ENCODE measurements around the gene NPLOC4. TPM values are rescaled to one million over a fixed set of nuclear protein-coding genes. Genes with fewer than 3 reads are reported as not detected.

Gene NPLOC4
- total and polyA plus RNA-seq, 12 donors: 41.7 to 140 (median 80.3) TPM

- TF ChIP-seq CTCF (IDR thresholded peaks at IDR 0.05) (no peak), POLR2A (IDR thresholded peaks at IDR 0.05) (no peak)
- H3K4me1 ChIP-seq (replicated peaks in 1 of 2): no peaks in the 10 kb centered on the region
- no peak for DNase-seq
- 82 to 89% (median 85%) methylated on average over 18 of the region's 18 CpGs for WGBS, 4 donors
- H3K4me3 ChIP-seq: no peak overlapping the region
- no peak overlapping the region for H3K27ac ChIP-seq
- intact Hi-C loops (cut with DNase I): no loop called here
- H3K9me3 ChIP-seq (replicated peaks in 1 of 3): no peaks in the 10 kb centered on the region
- no peaks in the 10 kb centered on the region for H3K27me3 ChIP-seq
- peaks cover 0 to 55% of the 10 kb centered on the region in 2 donors for H3K36me3 ChIP-seq (replicated peaks in 1 of 2)
Observed at GRCh38 chr17:81673561-81674258, 36.8 kb upstream of the NPLOC4 start.

- DNase-seq: no peak
- Histone ChIP-seq H3K4me3 (no peak overlapping the region), H3K27me3 (no peaks in the 10 kb centered on the region), H3K4me1 (replicated peaks in 1 of 2) (peaks cover 0 to 5% of the 10 kb centered on the region in 2 donors), H3K36me3 (replicated peaks in 1 of 2) (peaks cover 0 to 55% of the 10 kb centered on the region in 2 donors), H3K27ac (no peak overlapping the region), H3K9me3 (replicated peaks in 1 of 3) (no peaks in the 10 kb centered on the region)
- TF ChIP-seq CTCF (IDR thresholded peaks at IDR 0.05) (no peak), POLR2A (IDR thresholded peaks at IDR 0.05) (no peak)
- intact Hi-C loops (cut with DNase I): no loop called here
- 92 to 93% (median 92%) methylated on average over 16 of the region's 16 CpGs for WGBS, 4 donors
Observed at GRCh38 chr17:81672954-81673353, 36.0 kb upstream of the NPLOC4 start.

GRCh38 chr17:81672504-81672903 lies 35.6 kb upstream of the NPLOC4 start:
- intact Hi-C loops (cut with DNase I): no loop called here
- WGBS, 4 donors: 81 to 92% (median 87%) methylated on average over 6 to 18 of the region's 18 CpGs
- no peaks in the 10 kb centered on the region for H3K27me3 ChIP-seq
- no peak overlapping the region for H3K27ac ChIP-seq
- peaks cover 0 to 10% of the 10 kb centered on the region in 2 donors for H3K4me1 ChIP-seq (replicated peaks in 1 of 2)
- H3K9me3 ChIP-seq (replicated peaks in 1 of 3): no peaks in the 10 kb centered on the region
- DNase-seq: no peak
- no peak for TF ChIP-seq POLR2A (IDR thresholded peaks at IDR 0.05)
- no peak for TF ChIP-seq CTCF (IDR thresholded peaks at IDR 0.05)
- H3K36me3 ChIP-seq (replicated peaks in 1 of 2): peaks cover 0 to 55% of the 10 kb centered on the region in 2 donors
- no peak overlapping the region for H3K4me3 ChIP-seq

- no peaks in the 10 kb centered on the region for H3K27me3 ChIP-seq
- H3K36me3 ChIP-seq (replicated peaks in 1 of 2): peaks cover 0 to 46% of the 10 kb centered on the region in 2 donors
- 84 to 89% (median 86%) methylated on average over 18 of the region's 18 CpGs for WGBS, 4 donors
- no peak for DNase-seq
- no peak for TF ChIP-seq POLR2A (IDR thresholded peaks at IDR 0.05)
- TF ChIP-seq CTCF (IDR thresholded peaks at IDR 0.05): no peak
- no peaks in the 10 kb centered on the region for H3K9me3 ChIP-seq (replicated peaks in 1 of 3)
- peak overlapping the region in 1 of 4 donors; percentile 89 for H3K4me3 ChIP-seq
- peaks cover 8 to 27% of the 10 kb centered on the region in 2 donors for H3K4me1 ChIP-seq (replicated peaks in 1 of 2)
- no peak overlapping the region for H3K27ac ChIP-seq
- intact Hi-C loops (cut with DNase I): no loop called here
Observed at GRCh38 chr17:81667754-81668153, 30.8 kb upstream of the NPLOC4 start.
